SU-DHL-6 (cell line): ENCODE results near the gene NOTCH4.

Experiments used
- CTCF ChIP-seq: fragments of 200-600 bp; sonication (generic); IDR thresholded peaks from one replicate; pipeline ENCODE4 v1.5.1; 2017; ENCODE audit warnings: antibody characterized with exemption, mild to moderate bottlenecking, low read length, moderate library complexity; ENCODE audit not compliant: insufficient read depth, poor library complexity, severe bottlenecking
- EZH2phosphoT487 ChIP-seq: fragments of 200-600 bp; sonication (generic), shearing (Covaris generic); conservative IDR thresholded peaks from 2 replicates; pipeline ENCODE4 v1.6.1; 2018; ENCODE audit warnings: mild to moderate bottlenecking, antibody characterized with exemption, low read length, moderate library complexity, mixed read lengths

DNA sequence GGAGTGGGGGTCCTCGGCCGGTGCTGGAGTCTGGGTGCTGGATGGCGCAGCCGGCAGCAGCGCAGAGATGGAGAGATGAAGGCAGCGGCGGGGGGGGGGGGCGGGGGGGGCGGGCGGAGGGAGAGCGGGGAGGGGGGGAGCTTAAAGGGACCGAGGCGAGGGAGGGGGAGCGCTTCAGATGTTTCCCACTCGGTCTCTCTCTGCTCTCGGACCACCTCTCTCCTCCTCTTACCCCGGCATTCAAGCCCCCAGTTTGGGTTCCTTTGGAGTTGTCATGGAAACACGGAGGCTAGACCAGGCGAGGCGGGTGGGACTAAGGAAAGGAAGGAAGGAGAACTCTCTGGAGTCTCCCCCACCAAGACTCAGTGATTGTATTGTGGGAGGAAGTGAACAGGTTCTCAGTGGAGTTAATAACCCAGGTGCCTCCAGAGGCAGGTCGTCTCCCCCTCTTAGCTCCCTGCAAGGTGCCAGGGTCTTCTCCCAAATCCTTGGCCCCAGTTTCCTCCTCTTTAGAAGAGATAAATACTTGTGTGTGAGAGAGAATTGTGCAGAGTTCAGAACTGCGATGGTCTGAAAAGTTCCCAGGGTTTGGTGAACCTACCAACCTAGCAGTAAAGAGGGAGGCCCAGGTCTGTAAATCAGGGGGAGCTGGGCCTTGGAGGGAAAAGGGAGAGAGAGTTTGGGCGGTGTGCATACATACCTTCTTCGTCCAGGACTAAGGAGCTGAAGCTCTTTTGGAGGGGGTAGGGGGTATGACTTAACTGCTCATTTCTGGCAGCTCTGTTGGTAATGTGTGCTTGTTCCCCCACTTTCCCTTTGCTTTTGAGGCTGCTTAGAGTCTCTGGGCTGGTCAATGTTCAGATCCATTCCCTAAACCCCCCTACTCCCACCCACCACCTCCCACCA, 71.8 kb downstream of the NOTCH4 start, which contains the start of gene PRRT1:
- TF ChIP-seq CTCF, result no peak
- no peak for TF ChIP-seq EZH2phosphoT487
